Transverse colon (tissue), 4 donors: Measurements from ENCODE around the gene SIL1. TPM values are rescaled to one million over a fixed set of nuclear protein-coding genes. Genes with fewer than 3 reads are reported as not detected.

ENCODE experiments used
- DNase-seq: peaks from one replicate; pipeline ENCODE4 v3.0.0-alpha.2; 2019
- H3K27ac ChIP-seq, 4 donors: fragments of 200-600 bp; sonication (generic); 2 replicates each; pipeline ENCODE4 v1.5.1; 2016 to 2018; ENCODE audit warnings: inconsistent platforms in 4 of 4
- H3K27me3 ChIP-seq: fragments of 200-600 bp; sonication (generic); 2 replicates; pipeline ENCODE4 v1.5.1; 2017; ENCODE audit warnings: inconsistent platforms
- H3K36me3 ChIP-seq, 4 donors: fragments of 200-600 bp; sonication (generic); 2 replicates each; pipeline ENCODE4 v1.5.1; 2017 to 2019; ENCODE audit warnings: inconsistent platforms in 4 of 4
- H3K4me1 ChIP-seq, 4 donors: fragments of 200-600 bp; sonication (generic); 2 replicates each; pipeline ENCODE4 v1.5.1; 2017 to 2020; ENCODE audit warnings: inconsistent platforms in 4 of 4
- H3K4me3 ChIP-seq, 4 donors: fragments of 200-600 bp; sonication (generic); 1 replicate in 1 of 4; 2 replicates in 3 of 4; pipeline versions ENCODE4 v1.5.1 to v1.6.1; 2017 to 2019; ENCODE audit warnings: inconsistent platforms in 4 of 4
- H3K9me3 ChIP-seq, 2 donors: fragments of 200-600 bp; sonication (generic); 2 replicates each; pipeline ENCODE4 v1.5.1; 2017 to 2019; ENCODE audit warnings: inconsistent platforms in 2 of 2
- EP300 ChIP-seq: sonication (generic); formaldehyde crosslinking; IDR thresholded peaks from one replicate; pipeline ENCODE4 v1.6.1; 2017; ENCODE audit warnings: antibody characterized with exemption, low read depth
- POLR2A ChIP-seq: fragments of 450-650 bp; IDR thresholded peaks from one replicate; pipeline ENCODE4 v1.6.1; 2016; ENCODE audit warnings: antibody characterized with exemption, mild to moderate bottlenecking, moderate library complexity
- POLR2AphosphoS5 ChIP-seq, 3 donors: sonication (generic); formaldehyde crosslinking; IDR thresholded peaks; one replicate each; pipeline ENCODE4 v1.6.1; 2016; ENCODE audit warnings: antibody characterized with exemption in 3 of 3
- WGBS, 2 donors: methylation state at CpG; one replicate each; pipeline ENCODE4 v1.1.5; 2018; ENCODE audit warnings: low coverage in 1 of 2; 5-methylcytosine and 5-hydroxymethylcytosine counted together
- in situ Hi-C, 4 donors: fragments of 200-750 bp; cut with MboI; loops; one replicate each; pipeline versions ENCODE4 v1.15.0 to v1.15.1; 2017; ENCODE audit warnings: low sequenced_read_pairs in 3 of 4, low pct_ligation_motif_present in 1 of 4, low pct_unique_long_range_greater_than_20kb in 1 of 4
- intact Hi-C: fragments of 100-400 bp; cut with DNase I; formaldehyde crosslinking; loops from one replicate; pipeline ENCODE4 v1.15.1; 2023; ENCODE audit warnings: low total_unique reads
- total RNA-seq, 4 donors: library from RNA; depleted of rRNA; stranded (reverse); fragments of >200 nt; gene quantifications; one replicate each; pipeline ENCODE4 v1.1.0, GENCODE V29; 2016
- TF ChIP-seq, protein P1 (sequence below), 5 experiments: fragments of 200-600 bp in 3 of 5; fragments of 450-650 bp in 2 of 5; sonication (generic) in 3 of 5; IDR thresholded peaks; 1 replicate in 2 of 5; 2 replicates in 3 of 5; pipeline ENCODE4 v1.5.1; 2016 to 2017; ENCODE audit warnings: antibody characterized with exemption in 5 of 5, inconsistent platforms in 3 of 5, mild to moderate bottlenecking in 2 of 5, moderate library complexity in 1 of 5

SIL1 gene
- total RNA-seq, 4 donors from 2014 or later = 11.1 to 38.1 (median 29.0) TPM

DNA sequence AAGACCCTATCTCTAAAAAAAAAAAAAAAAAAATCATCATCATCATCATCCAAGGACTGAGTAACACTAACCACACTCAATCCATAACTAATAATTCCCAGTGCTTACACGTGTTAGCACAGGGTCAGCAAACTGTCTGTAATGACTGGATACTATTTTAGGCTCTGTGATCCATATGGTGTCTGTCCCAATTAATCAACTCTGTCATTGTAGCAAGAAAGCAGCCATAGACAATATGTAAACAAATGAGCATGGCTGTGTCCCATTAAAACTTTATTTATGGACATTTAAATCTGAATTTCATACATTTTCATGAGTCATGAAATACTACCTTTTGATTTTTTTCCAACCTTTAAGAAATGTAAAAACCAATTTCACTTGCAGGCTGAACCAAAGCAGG, 148.4 kb downstream of the SIL1 start:
- DNase-seq = no peak
- Histone ChIP-seq H3K27ac (no peak overlapping the region), H3K4me3 (no peak overlapping the region), H3K9me3 (no peaks in the 10 kb centered on the region), H3K36me3 (no peaks in the 10 kb centered on the region), H3K4me1 (peaks cover 0 to 9% (median 3%) of the 10 kb centered on the region in 4 donors), H3K27me3 (no peaks in the 10 kb centered on the region)
- 62 to 78% methylated on average over 1 of the region's 1 CpG for WGBS, 2 donors
- TF ChIP-seq POLR2A (no peak), POLR2AphosphoS5 (IDR thresholded peaks at IDR 0.05) (no peak), EP300 (no peak)
- TF ChIP-seq, protein P1, sequence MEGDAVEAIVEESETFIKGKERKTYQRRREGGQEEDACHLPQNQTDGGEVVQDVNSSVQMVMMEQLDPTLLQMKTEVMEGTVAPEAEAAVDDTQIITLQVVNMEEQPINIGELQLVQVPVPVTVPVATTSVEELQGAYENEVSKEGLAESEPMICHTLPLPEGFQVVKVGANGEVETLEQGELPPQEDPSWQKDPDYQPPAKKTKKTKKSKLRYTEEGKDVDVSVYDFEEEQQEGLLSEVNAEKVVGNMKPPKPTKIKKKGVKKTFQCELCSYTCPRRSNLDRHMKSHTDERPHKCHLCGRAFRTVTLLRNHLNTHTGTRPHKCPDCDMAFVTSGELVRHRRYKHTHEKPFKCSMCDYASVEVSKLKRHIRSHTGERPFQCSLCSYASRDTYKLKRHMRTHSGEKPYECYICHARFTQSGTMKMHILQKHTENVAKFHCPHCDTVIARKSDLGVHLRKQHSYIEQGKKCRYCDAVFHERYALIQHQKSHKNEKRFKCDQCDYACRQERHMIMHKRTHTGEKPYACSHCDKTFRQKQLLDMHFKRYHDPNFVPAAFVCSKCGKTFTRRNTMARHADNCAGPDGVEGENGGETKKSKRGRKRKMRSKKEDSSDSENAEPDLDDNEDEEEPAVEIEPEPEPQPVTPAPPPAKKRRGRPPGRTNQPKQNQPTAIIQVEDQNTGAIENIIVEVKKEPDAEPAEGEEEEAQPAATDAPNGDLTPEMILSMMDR (IDR thresholded peaks at IDR 0.05) = no peak
- intact Hi-C loops = no loop called here
- in situ Hi-C loops = no loop called here

DNA sequence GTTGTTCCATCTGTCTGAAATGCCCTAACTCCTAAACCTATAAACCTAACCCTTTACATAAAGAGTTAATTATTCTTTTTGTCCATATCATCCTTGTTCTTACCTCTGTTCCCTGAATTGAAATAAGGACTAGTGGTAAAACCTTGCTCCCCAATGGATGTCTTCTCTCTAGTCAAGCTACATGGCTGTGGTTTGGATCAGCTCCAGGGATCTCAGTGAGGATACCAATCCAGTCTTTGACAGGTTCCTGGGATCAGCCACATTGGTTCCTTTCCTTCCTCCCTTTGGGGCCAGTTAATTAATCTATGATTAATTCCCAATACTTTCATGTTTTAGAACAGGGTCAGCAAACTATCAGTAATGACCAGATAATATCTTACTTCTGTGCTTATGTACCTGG, 151.6 kb downstream of the SIL1 start:
- H3K9me3 ChIP-seq = no peaks in the 10 kb centered on the region
- DNase-seq = no peak
- intact Hi-C loops (no loop called here), in situ Hi-C loops (no loop called here)
- H3K27ac ChIP-seq = no peak overlapping the region
- no peak for TF ChIP-seq POLR2A
- no peak for TF ChIP-seq EP300
- TF ChIP-seq POLR2AphosphoS5 (IDR thresholded peaks at IDR 0.05) = no peak
- TF ChIP-seq, protein P1 (IDR thresholded peaks at IDR 0.05) = no peak
- no peaks in the 10 kb centered on the region for H3K27me3 ChIP-seq
- no peak overlapping the region for H3K4me3 ChIP-seq
- H3K4me1 ChIP-seq = peaks cover 0 to 8% (median 1%) of the 10 kb centered on the region in 4 donors
- no peaks in the 10 kb centered on the region for H3K36me3 ChIP-seq

GRCh38 chr5:139043157-139043905, 154.8 kb downstream of the SIL1 start:
- intact Hi-C loops (no loop called here), in situ Hi-C loops (no loop called here)
- no peaks in the 10 kb centered on the region for H3K27me3 ChIP-seq
- H3K27ac ChIP-seq = no peak overlapping the region
- no peaks in the 10 kb centered on the region for H3K9me3 ChIP-seq
- no peak overlapping the region for H3K4me3 ChIP-seq
- no peaks in the 10 kb centered on the region for H3K36me3 ChIP-seq
- TF ChIP-seq, protein P1 (IDR thresholded peaks at IDR 0.05) = no peak
- TF ChIP-seq EP300 = no peak
- TF ChIP-seq POLR2AphosphoS5 (IDR thresholded peaks at IDR 0.05) = no peak
- TF ChIP-seq POLR2A = no peak
- H3K4me1 ChIP-seq = no peaks in the 10 kb centered on the region
- WGBS, 2 donors = 85 to 100% methylated on average over 1 to 4 of the region's 4 CpGs
- no peak for DNase-seq

DNA sequence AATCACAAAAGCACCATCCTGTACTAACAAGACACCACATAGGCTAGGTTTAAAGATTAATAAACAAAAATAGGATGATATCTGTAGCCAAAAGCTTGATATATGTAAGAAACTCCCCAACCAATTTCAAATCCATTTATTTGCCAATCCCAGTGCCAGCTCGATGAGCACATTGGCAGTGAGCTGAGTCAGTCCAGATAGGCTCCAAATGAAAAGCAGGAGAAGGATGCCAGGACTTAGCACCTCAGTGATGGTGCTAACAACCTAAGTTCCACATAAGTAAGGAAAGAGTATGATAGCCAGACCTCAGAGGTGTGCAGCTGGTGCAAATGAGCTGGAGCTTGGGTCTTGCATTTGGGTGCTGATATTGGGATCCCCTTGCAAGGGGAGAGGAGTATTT, 158.1 kb downstream of the SIL1 start:
- intact Hi-C loops (no loop called here), in situ Hi-C loops (no loop called here)
- no peak overlapping the region for H3K4me3 ChIP-seq
- H3K36me3 ChIP-seq = no peaks in the 10 kb centered on the region
- no peaks in the 10 kb centered on the region for H3K27me3 ChIP-seq
- H3K9me3 ChIP-seq = no peaks in the 10 kb centered on the region
- no peak overlapping the region for H3K27ac ChIP-seq
- H3K4me1 ChIP-seq = no peaks in the 10 kb centered on the region
- TF ChIP-seq POLR2A (no peak), EP300 (no peak), POLR2AphosphoS5 (IDR thresholded peaks at IDR 0.05) (no peak)
- TF ChIP-seq, protein P1 (IDR thresholded peaks at IDR 0.05) = no peak
- WGBS, 2 donors = 97% methylated on average over 1 of the region's 1 CpG; no CpG with 5 or more reads in 1 of the 2 donors
- no peak for DNase-seq
